Measurements from ENCODE around the gene HTRA2. TPM values are rescaled to one million over a fixed set of nuclear protein-coding genes. Genes with fewer than 3 reads are reported as not detected.

HTRA2 gene
- total RNA-seq (2022; extraction: Qiagen RNA extraction; ENCODE audit: low read depth) = 31.5 to 42.2 TPM (median 38.3 TPM) in 5 replicates

GRCh38 chr2:74529357-74530238 lies at the start of gene HTRA2, which contains the start of gene AUP1:
Gene HTRA2, plus strand, starts transcription at chr2:74529933. Its CDS starts 74 bp downstream, at chr2:74530007.
Gene AUP1, minus strand, starts transcription at chr2:74529706. Its CDS starts 77 bp downstream, at chr2:74529629.

GRCh38 chr2:74482801-74483674 lies 46.7 kb upstream of the HTRA2 start, which contains the start of the genes CCDC142 and TTC31:
Gene CCDC142, minus strand, starts transcription at chr2:74482998. Its CDS starts 161 bp downstream, at chr2:74482837.
Gene TTC31, plus strand, starts transcription at chr2:74483081. Its CDS starts 15 bp downstream, at chr2:74483096.

GRCh38 chr2:74499267-74499939 lies 30.3 kb upstream of the HTRA2 start, which contains the start of gene LBX2:
Gene LBX2, minus strand, starts transcription at chr2:74499603. Its CDS starts 66 bp downstream, at chr2:74499537.

GRCh38 chr2:74507145-74507925 lies 22.4 kb upstream of the HTRA2 start, which contains the start of gene PCGF1:
Gene PCGF1, minus strand, starts transcription at chr2:74507695. Its CDS starts 27 bp downstream, at chr2:74507668.

GRCh38 chr2:74514368-74515270 lies 15.1 kb upstream of the HTRA2 start, which contains the start of gene TLX2:
Gene TLX2, plus strand, starts transcription at chr2:74514450. Its CDS starts 357 bp downstream, at chr2:74514807.

GRCh38 chr2:74525717-74526648 lies 3.8 kb upstream of the HTRA2 start, which contains the start of gene DQX1:
Gene DQX1, minus strand, starts transcription at chr2:74526231. Its CDS starts 502 bp downstream, at chr2:74525729.

GRCh38 chr2:74553892-74554819 lies 24.4 kb downstream of the HTRA2 start, which contains the start of the genes DOK1 and LOXL3:
Gene DOK1, plus strand, starts transcription at chr2:74554720. Its CDS starts 35 bp downstream, at chr2:74554755.
Gene LOXL3, minus strand, starts transcription at chr2:74553942. Its CDS starts 1,308 bp downstream, at chr2:74552634.

Other genes with a start within 250 kb of the HTRA2 start
- gene SLC4A5, start 186.5 kb upstream of the HTRA2 start, total RNA-seq (2022; extraction: Qiagen RNA extraction; ENCODE audit: low read depth) = 0.18 to 0.41 TPM (median 0.28 TPM) in 5 replicates
- gene DCTN1, start 149.6 kb upstream of the HTRA2 start, total RNA-seq (2022; extraction: Qiagen RNA extraction; ENCODE audit: low read depth) = 111 to 159 TPM (median 138 TPM) in 5 replicates
- gene C2orf81, start 108.3 kb upstream of the HTRA2 start, total RNA-seq (2022; extraction: Qiagen RNA extraction; ENCODE audit: low read depth) = 3.2 to 4.4 TPM (median 3.2 TPM) in 5 replicates
- gene WDR54, start 108.2 kb upstream of the HTRA2 start, total RNA-seq (2022; extraction: Qiagen RNA extraction; ENCODE audit: low read depth) = 77.2 to 88.4 TPM (median 80.7 TPM) in 5 replicates
- 19.2 to 28.0 TPM (median 20.7 TPM) in 5 replicates for gene RTKN, start 88.0 kb upstream of the HTRA2 start, total RNA-seq (2022; extraction: Qiagen RNA extraction; ENCODE audit: low read depth)
- gene INO80B, start 74.8 kb upstream of the HTRA2 start, total RNA-seq (2022; extraction: Qiagen RNA extraction; ENCODE audit: low read depth) = 39.5 to 51.7 TPM (median 48.4 TPM) in 5 replicates
- gene WBP1, start 71.5 kb upstream of the HTRA2 start, total RNA-seq (2022; extraction: Qiagen RNA extraction; ENCODE audit: low read depth) = 52.9 to 81.9 TPM (median 75.1 TPM) in 5 replicates
- gene MOGS, start 64.6 kb upstream of the HTRA2 start, total RNA-seq (2022; extraction: Qiagen RNA extraction; ENCODE audit: low read depth) = 37.8 to 51.9 TPM (median 50.9 TPM) in 5 replicates
- 105 to 147 TPM (median 128 TPM) in 5 replicates for gene MRPL53, start 57.3 kb upstream of the HTRA2 start, total RNA-seq (2022; extraction: Qiagen RNA extraction; ENCODE audit: low read depth)
- gene CCDC142, start 46.9 kb upstream of the HTRA2 start, total RNA-seq (2022; extraction: Qiagen RNA extraction; ENCODE audit: low read depth) = 10.8 to 16.3 TPM (median 14.3 TPM) in 5 replicates
- gene TTC31, start 46.9 kb upstream of the HTRA2 start, total RNA-seq (2022; extraction: Qiagen RNA extraction; ENCODE audit: low read depth) = 14.8 to 19.3 TPM (median 17.3 TPM) in 5 replicates
- gene LBX2, start 30.3 kb upstream of the HTRA2 start, total RNA-seq (2022; extraction: Qiagen RNA extraction; ENCODE audit: low read depth) = 3.5 to 4.6 TPM (median 4.1 TPM) in 5 replicates
- gene PCGF1, start 22.2 kb upstream of the HTRA2 start, total RNA-seq (2022; extraction: Qiagen RNA extraction; ENCODE audit: low read depth) = 28.2 to 39.3 TPM (median 31.9 TPM) in 5 replicates
- gene TLX2, start 15.5 kb upstream of the HTRA2 start, total RNA-seq (2022; extraction: Qiagen RNA extraction; ENCODE audit: low read depth) = 0.14 to 0.43 TPM (median 0.25 TPM) in 5 replicates
- gene DQX1, start 3.7 kb upstream of the HTRA2 start, total RNA-seq (2022; extraction: Qiagen RNA extraction; ENCODE audit: low read depth) = 0.08 to 0.12 TPM (median 0.11 TPM) in 3 of 5 replicates, not detected in the others
- gene AUP1, start 227 bp upstream of the HTRA2 start, total RNA-seq (2022; extraction: Qiagen RNA extraction; ENCODE audit: low read depth) = 194 to 263 TPM (median 239 TPM) in 5 replicates
- 0.25 to 0.55 TPM (median 0.40 TPM) in 5 replicates for gene LOXL3, start 24.0 kb downstream of the HTRA2 start, total RNA-seq (2022; extraction: Qiagen RNA extraction; ENCODE audit: low read depth)
- 4.0 to 5.6 TPM (median 4.9 TPM) in 5 replicates for gene DOK1, start 24.8 kb downstream of the HTRA2 start, total RNA-seq (2022; extraction: Qiagen RNA extraction; ENCODE audit: low read depth)
- not detected in 5 replicates for gene M1AP, start 118.4 kb downstream of the HTRA2 start, total RNA-seq (2022; extraction: Qiagen RNA extraction; ENCODE audit: low read depth)
- gene SEMA4F, start 124.3 kb downstream of the HTRA2 start, total RNA-seq (2022; extraction: Qiagen RNA extraction; ENCODE audit: low read depth) = 8.6 to 13.7 TPM (median 11.2 TPM) in 5 replicates